ENCODE results near the gene AOC3.
"Not testable (repeated sequence)": the region's sequence is repeated elsewhere in the genome, so short reads cannot be mapped to it uniquely, and the experiment has no call there.

Gene AOC3

DNA sequence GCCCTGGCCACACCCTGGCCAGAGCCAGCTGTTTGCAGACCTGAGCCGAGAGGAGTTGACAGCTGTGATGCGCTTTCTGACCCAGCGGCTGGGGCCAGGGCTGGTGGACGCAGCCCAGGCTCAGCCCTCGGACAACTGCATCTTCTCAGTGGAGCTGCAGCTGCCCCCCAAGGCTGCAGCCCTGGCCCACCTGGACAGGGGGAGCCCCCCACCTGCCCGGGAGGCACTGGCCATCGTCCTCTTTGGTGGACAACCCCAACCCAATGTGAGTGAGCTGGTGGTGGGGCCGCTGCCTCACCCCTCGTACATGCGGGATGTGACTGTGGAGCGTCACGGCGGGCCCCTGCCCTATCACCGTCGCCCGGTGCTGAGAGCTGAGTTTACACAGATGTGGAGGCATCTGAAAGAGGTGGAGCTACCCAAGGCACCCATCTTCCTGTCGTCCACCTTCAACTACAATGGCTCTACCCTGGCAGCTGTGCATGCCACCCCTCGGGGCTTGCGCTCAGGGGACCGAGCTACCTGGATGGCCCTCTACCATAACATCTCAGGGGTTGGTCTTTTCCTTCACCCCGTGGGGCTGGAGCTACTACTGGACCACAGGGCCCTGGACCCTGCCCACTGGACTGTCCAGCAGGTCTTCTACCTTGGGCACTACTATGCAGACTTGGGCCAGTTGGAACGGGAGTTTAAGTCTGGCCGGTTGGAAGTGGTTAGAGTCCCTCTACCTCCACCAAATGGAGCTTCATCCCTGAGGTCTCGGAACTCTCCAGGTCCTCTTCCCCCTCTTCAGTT, 6.0 kb upstream of the AOC3 start:
- Histone ChIP-seq H3K9ac (ENCODE audit: low read length) (no peak overlapping the region), H3K9me3 (ENCODE audit: control insufficient read depth, insufficient read depth, low read depth, low read length) (no peaks in the 10 kb centered on the region), H3K4me3 (ENCODE audit: low read depth, low read length) (no peak overlapping the region), H3K27ac (ENCODE audit: low read depth, low read length) (no peak overlapping the region), H3K36me3 (ENCODE audit: control insufficient read depth, insufficient read depth, low read length) (peaks cover 58% of the 10 kb centered on the region), H3K4me1 (ENCODE audit: control insufficient read depth, insufficient read depth, low read length) (no peaks in the 10 kb centered on the region), H3K27me3 (ENCODE audit: control insufficient read depth, insufficient read depth, low read length) (no peaks in the 10 kb centered on the region)

DNA sequence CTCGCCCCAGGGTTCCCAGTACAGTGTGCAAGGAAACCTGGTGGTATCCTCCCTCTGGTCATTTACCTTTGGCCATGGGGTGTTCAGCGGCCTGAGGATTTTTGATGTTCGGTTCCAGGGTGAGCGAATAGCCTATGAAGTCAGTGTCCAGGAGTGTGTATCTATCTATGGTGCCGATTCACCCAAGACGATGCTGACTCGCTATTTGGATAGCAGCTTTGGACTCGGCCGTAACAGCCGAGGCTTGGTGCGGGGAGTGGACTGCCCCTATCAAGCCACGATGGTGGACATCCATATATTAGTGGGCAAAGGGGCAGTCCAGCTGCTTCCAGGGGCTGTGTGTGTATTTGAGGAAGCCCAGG, 5.5 kb upstream of the AOC3 start:
- Histone ChIP-seq H3K4me1 (ENCODE audit: control insufficient read depth, insufficient read depth, low read length) (no peaks in the 10 kb centered on the region), H3K27me3 (ENCODE audit: control insufficient read depth, insufficient read depth, low read length) (no peaks in the 10 kb centered on the region), H3K27ac (ENCODE audit: low read depth, low read length) (no peak overlapping the region), H3K4me3 (ENCODE audit: low read depth, low read length) (no peak overlapping the region), H3K9ac (ENCODE audit: low read length) (no peak overlapping the region), H3K9me3 (ENCODE audit: control insufficient read depth, insufficient read depth, low read depth, low read length) (no peaks in the 10 kb centered on the region), H3K36me3 (ENCODE audit: control insufficient read depth, insufficient read depth, low read length) (peaks cover 53% of the 10 kb centered on the region)

DNA sequence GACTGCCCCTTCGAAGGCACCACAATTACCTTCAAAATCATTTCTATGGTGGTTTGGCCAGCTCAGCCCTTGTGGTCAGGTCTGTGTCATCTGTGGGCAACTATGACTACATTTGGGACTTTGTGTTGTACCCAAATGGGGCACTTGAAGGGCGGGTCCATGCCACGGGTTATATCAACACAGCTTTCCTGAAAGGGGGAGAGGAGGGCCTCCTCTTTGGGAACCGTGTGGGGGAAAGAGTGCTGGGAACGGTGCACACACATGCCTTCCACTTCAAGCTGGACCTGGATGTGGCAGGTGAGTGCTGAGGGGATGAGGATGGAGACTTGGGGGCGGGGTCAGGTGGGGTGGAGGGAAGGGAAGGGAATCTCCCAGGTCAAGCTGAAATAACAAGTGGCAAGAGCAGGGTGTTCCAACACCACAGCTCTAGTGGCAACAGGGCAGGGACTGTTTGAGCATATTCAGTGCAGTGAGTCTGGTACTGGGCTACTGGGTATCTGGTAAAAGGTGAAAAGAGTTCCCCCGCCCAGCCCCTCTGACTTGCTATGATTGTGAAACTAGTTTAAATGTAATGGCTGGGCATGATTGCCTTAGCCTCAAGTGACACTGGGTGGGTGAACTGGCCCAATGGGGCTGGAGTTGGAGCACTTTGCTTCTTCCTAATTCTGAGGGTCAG, 4.9 kb upstream of the AOC3 start:
- H3K9me3 ChIP-seq (ENCODE audit: control insufficient read depth, insufficient read depth, low read depth, low read length), result no peaks in the 10 kb centered on the region
- H3K4me3 ChIP-seq (ENCODE audit: low read depth, low read length), result no peak overlapping the region
- no peak overlapping the region for H3K9ac ChIP-seq (ENCODE audit: low read length)
- no peaks in the 10 kb centered on the region for H3K27me3 ChIP-seq (ENCODE audit: control insufficient read depth, insufficient read depth, low read length)
- no peak overlapping the region for H3K27ac ChIP-seq (ENCODE audit: low read depth, low read length)
- no peaks in the 10 kb centered on the region for H3K4me1 ChIP-seq (ENCODE audit: control insufficient read depth, insufficient read depth, low read length)
- peaks cover 49% of the 10 kb centered on the region for H3K36me3 ChIP-seq (ENCODE audit: control insufficient read depth, insufficient read depth, low read length)

DNA sequence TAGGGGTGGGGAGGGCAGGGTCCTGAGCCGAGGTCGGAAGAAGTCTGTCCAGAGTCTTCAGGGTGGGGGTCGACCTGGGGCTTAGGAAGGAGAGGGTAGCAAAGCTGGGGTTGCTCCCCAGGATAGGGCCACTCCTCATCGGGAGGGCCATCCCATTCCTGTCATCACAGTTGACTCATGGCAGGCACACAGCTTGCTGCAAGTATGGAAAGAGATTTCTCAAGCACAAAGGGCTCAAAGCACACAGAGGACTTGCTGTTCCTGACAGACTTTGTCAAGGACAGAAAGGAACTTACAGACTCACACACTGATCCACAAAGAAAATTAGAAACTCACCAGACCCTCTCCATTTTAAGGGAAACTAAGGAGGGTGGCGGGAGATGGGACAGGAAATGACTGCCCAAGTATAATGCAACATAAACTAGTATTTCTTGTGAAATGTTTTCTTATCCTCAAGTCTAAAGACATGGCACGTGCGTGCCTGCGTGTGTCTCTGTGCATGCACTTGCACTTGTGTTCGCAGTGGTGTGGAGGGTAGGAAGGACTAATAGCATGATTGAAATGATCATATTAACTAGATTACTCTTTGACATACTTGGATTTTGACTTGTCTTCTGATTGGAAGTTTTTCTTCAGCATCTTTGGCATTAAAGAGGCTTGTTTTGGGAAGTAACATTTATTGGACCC, 4.3 kb upstream of the AOC3 start:
- no peaks in the 10 kb centered on the region for H3K4me1 ChIP-seq (ENCODE audit: control insufficient read depth, insufficient read depth, low read length)

GRCh38 chr17:42848093-42848492, 2.9 kb upstream of the AOC3 start:
- no peak overlapping the region for H3K4me3 ChIP-seq (ENCODE audit: low read depth, low read length)
- no peak overlapping the region for H3K27ac ChIP-seq (ENCODE audit: low read depth, low read length)
- no peaks in the 10 kb centered on the region for H3K4me1 ChIP-seq (ENCODE audit: control insufficient read depth, insufficient read depth, low read length)
- H3K27me3 ChIP-seq (ENCODE audit: control insufficient read depth, insufficient read depth, low read length), result no peaks in the 10 kb centered on the region
- peaks cover 29% of the 10 kb centered on the region for H3K36me3 ChIP-seq (ENCODE audit: control insufficient read depth, insufficient read depth, low read length)
- H3K9me3 ChIP-seq (ENCODE audit: control insufficient read depth, insufficient read depth, low read depth, low read length), result no peaks in the 10 kb centered on the region
- no peak overlapping the region for H3K9ac ChIP-seq (ENCODE audit: low read length)

More for the DNA sequence above, 4.3 kb upstream of the AOC3 start:
- H3K27ac ChIP-seq (ENCODE audit: low read depth, low read length), result no peak overlapping the region
- no peaks in the 10 kb centered on the region for H3K27me3 ChIP-seq (ENCODE audit: control insufficient read depth, insufficient read depth, low read length)
- H3K4me3 ChIP-seq (ENCODE audit: low read depth, low read length), result no peak overlapping the region
- H3K9me3 ChIP-seq (ENCODE audit: control insufficient read depth, insufficient read depth, low read depth, low read length), result no peaks in the 10 kb centered on the region
- no peak overlapping the region for H3K9ac ChIP-seq (ENCODE audit: low read length)
- peaks cover 42% of the 10 kb centered on the region for H3K36me3 ChIP-seq (ENCODE audit: control insufficient read depth, insufficient read depth, low read length)

- Histone ChIP-seq H3K9me3 (ENCODE audit: control insufficient read depth, insufficient read depth, low read depth, low read length) (no peaks in the 10 kb centered on the region), H3K9ac (ENCODE audit: low read length) (no peak overlapping the region), H3K27me3 (ENCODE audit: control insufficient read depth, insufficient read depth, low read length) (no peaks in the 10 kb centered on the region), H3K4me3 (ENCODE audit: low read depth, low read length) (no peak overlapping the region), H3K27ac (ENCODE audit: low read depth, low read length) (no peak overlapping the region), H3K36me3 (ENCODE audit: control insufficient read depth, insufficient read depth, low read length) (peaks cover 20% of the 10 kb centered on the region), H3K4me1 (ENCODE audit: control insufficient read depth, insufficient read depth, low read length) (no peaks in the 10 kb centered on the region)
Measured at GRCh38 chr17:42849031-42849430, 2.0 kb upstream of the AOC3 start.

DNA sequence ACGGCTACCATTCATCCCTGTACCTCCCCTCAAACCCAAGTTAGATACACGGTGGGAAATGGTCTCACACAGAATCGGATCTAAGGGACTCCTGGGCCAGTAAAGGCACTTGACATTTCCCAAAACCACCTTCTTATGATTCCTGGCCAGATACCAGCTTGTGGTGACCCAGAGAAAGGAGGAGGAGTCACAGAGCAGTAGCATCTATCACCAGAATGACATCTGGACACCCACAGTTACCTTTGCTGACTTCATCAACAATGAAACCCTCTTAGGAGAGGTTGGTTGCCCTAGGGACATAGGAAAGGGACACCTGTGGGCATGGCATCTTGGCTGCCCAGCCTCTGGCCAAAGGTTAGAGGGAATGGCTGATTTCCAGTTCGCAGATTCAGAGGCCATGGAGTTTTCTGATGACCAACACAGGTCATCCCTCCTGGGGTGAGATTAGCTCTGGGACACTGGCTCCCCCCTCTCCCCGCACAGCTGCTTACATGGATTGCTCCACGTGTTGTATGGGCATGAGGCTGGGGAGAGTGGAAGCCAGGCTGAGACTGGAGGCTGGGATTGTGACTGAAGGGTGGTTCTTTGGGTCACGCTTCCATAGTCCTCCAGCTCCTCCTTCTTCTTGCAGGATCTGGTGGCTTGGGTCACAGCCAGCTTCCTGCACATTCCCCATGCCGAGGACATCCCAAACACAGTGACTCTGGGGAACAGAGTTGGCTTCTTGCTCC, 1.4 kb upstream of the AOC3 start:
- H3K27ac ChIP-seq (ENCODE audit: low read depth, low read length), result no peak overlapping the region
- H3K9me3 ChIP-seq (ENCODE audit: control insufficient read depth, insufficient read depth, low read depth, low read length), result no peaks in the 10 kb centered on the region
- no peaks in the 10 kb centered on the region for H3K27me3 ChIP-seq (ENCODE audit: control insufficient read depth, insufficient read depth, low read length)
- no peaks in the 10 kb centered on the region for H3K4me1 ChIP-seq (ENCODE audit: control insufficient read depth, insufficient read depth, low read length)
- H3K36me3 ChIP-seq (ENCODE audit: control insufficient read depth, insufficient read depth, low read length), result peaks cover 14% of the 10 kb centered on the region
- no peak overlapping the region for H3K4me3 ChIP-seq (ENCODE audit: low read depth, low read length)
- no peak overlapping the region for H3K9ac ChIP-seq (ENCODE audit: low read length)

DNA sequence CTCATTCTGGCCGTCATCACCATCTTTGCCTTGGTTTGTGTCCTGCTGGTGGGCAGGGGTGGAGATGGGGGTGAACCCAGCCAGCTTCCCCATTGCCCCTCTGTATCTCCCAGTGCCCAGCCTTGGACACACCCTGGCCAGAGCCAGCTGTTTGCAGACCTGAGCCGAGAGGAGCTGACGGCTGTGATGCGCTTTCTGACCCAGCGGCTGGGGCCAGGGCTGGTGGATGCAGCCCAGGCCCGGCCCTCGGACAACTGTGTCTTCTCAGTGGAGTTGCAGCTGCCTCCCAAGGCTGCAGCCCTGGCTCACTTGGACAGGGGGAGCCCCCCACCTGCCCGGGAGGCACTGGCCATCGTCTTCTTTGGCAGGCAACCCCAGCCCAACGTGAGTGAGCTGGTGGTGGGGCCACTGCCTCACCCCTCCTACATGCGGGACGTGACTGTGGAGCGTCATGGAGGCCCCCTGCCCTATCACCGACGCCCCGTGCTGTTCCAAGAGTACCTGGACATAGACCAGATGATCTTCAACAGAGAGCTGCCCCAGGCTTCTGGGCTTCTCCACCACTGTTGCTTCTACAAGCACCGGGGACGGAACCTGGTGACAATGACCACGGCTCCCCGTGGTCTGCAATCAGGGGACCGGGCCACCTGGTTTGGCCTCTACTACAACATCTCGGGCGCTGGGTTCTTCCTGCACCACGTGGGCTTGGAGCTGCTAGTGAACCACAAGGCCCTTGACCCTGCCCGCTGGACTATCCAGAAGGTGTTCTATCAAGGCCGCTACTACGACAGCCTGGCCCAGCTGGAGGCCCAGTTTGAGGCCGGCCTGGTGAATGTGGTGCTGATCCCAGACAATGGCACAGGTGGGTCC, 607 bp downstream of the AOC3 start:
- H3K9me3 ChIP-seq (ENCODE audit: control insufficient read depth, insufficient read depth, low read depth, low read length); H3K4me1 ChIP-seq (ENCODE audit: control insufficient read depth, insufficient read depth, low read length); H3K27ac ChIP-seq (ENCODE audit: low read depth, low read length); H3K36me3 ChIP-seq (ENCODE audit: control insufficient read depth, insufficient read depth, low read length); H3K27me3 ChIP-seq (ENCODE audit: control insufficient read depth, insufficient read depth, low read length); H3K9ac ChIP-seq (ENCODE audit: low read length); H3K4me3 ChIP-seq (ENCODE audit: low read depth, low read length): not testable (repeated sequence)

GRCh38 chr17:42852351-42852750, 1.4 kb downstream of the AOC3 start:
- H3K4me3 ChIP-seq (ENCODE audit: low read depth, low read length), result no peak overlapping the region
- H3K4me1 ChIP-seq (ENCODE audit: control insufficient read depth, insufficient read depth, low read length), result no peaks in the 10 kb centered on the region
- no peak overlapping the region for H3K27ac ChIP-seq (ENCODE audit: low read depth, low read length)
- no peaks in the 10 kb centered on the region for H3K9me3 ChIP-seq (ENCODE audit: control insufficient read depth, insufficient read depth, low read depth, low read length)
- no peaks in the 10 kb centered on the region for H3K27me3 ChIP-seq (ENCODE audit: control insufficient read depth, insufficient read depth, low read length)
- H3K36me3 ChIP-seq (ENCODE audit: control insufficient read depth, insufficient read depth, low read length), result peaks cover 4% of the 10 kb centered on the region; the same call in 1 of the 2 replicates
- H3K9ac ChIP-seq (ENCODE audit: low read length), result no peak overlapping the region

- Histone ChIP-seq H3K4me1 (ENCODE audit: control insufficient read depth, insufficient read depth, low read length) (no peaks in the 10 kb centered on the region), H3K36me3 (ENCODE audit: control insufficient read depth, insufficient read depth, low read length) (peaks cover 4% of the 10 kb centered on the region; the same call in 1 of the 2 replicates), H3K27ac (ENCODE audit: low read depth, low read length) (no peak overlapping the region), H3K4me3 (ENCODE audit: low read depth, low read length) (no peak overlapping the region), H3K27me3 (ENCODE audit: control insufficient read depth, insufficient read depth, low read length) (no peaks in the 10 kb centered on the region), H3K9ac (ENCODE audit: low read length) (no peak overlapping the region), H3K9me3 (ENCODE audit: control insufficient read depth, insufficient read depth, low read depth, low read length) (no peaks in the 10 kb centered on the region)
Measured at GRCh38 chr17:42853004-42853403, 2.0 kb downstream of the AOC3 start.

All from HUES6 (cell line).